ENCODE data around the gene HNRNPH2.
A peak's percentile ranks its signal among the peaks of the same experiment; 100 is the strongest.

HNRNPH2 gene

GRCh38 chrX:101449279-101449678 lies 41.3 kb downstream of the HNRNPH2 start:
- TF ChIP-seq CTCF (IDR thresholded peaks at IDR 0.05; ENCODE audit: low read depth, low read length, missing control alignments), result no peak
- H3K4me3 ChIP-seq (ENCODE audit: low read depth, low read length), result no peak overlapping the region
- in situ Hi-C loops (cut with HindIII; ENCODE audit: low sequenced_read_pairs), result no loop called here
- DNase-seq (ENCODE audit: low read depth), result no peak

GRCh38 chrX:101450085-101450484 lies 42.1 kb downstream of the HNRNPH2 start:
- no peak overlapping the region for H3K4me3 ChIP-seq (ENCODE audit: low read depth, low read length)
- no peak for TF ChIP-seq CTCF (IDR thresholded peaks at IDR 0.05; ENCODE audit: low read depth, low read length, missing control alignments)
- no peak for DNase-seq (ENCODE audit: low read depth)
- in situ Hi-C loops (cut with HindIII; ENCODE audit: low sequenced_read_pairs), result no loop called here

- H3K4me3 ChIP-seq (ENCODE audit: low read depth, low read length), result no peak overlapping the region
- no peak for TF ChIP-seq CTCF (IDR thresholded peaks at IDR 0.05; ENCODE audit: low read depth, low read length, missing control alignments)
- DNase-seq (ENCODE audit: low read depth), result no peak
- in situ Hi-C loops (cut with HindIII; ENCODE audit: low sequenced_read_pairs), result no loop called here
Observed at GRCh38 chrX:101450961-101451360, 42.9 kb downstream of the HNRNPH2 start.

GRCh38 chrX:101452056-101452455 lies 44.0 kb downstream of the HNRNPH2 start:
- no peak overlapping the region for H3K4me3 ChIP-seq (ENCODE audit: low read depth, low read length)
- DNase-seq (ENCODE audit: low read depth), result no peak
- no peak for TF ChIP-seq CTCF (IDR thresholded peaks at IDR 0.05; ENCODE audit: low read depth, low read length, missing control alignments)
- in situ Hi-C loops (cut with HindIII; ENCODE audit: low sequenced_read_pairs), result no loop called here

GRCh38 chrX:101460669-101461068 lies 52.6 kb downstream of the HNRNPH2 start:
- in situ Hi-C loops (cut with HindIII; ENCODE audit: low sequenced_read_pairs), result no loop called here
- no peak for DNase-seq (ENCODE audit: low read depth)
- no peak for TF ChIP-seq CTCF (IDR thresholded peaks at IDR 0.05; ENCODE audit: low read depth, low read length, missing control alignments)
- no peak overlapping the region for H3K4me3 ChIP-seq (ENCODE audit: low read depth, low read length)

- peak; percentile 45 for TF ChIP-seq CTCF (IDR thresholded peaks at IDR 0.05; ENCODE audit: low read depth, low read length, missing control alignments)
- no peak overlapping the region for H3K4me3 ChIP-seq (ENCODE audit: low read depth, low read length)
- no peak for DNase-seq (ENCODE audit: low read depth)
- in situ Hi-C loops (cut with HindIII; ENCODE audit: low sequenced_read_pairs), result no loop called here
Observed at GRCh38 chrX:101462892-101463291, 54.9 kb downstream of the HNRNPH2 start.

Measured in astrocyte of the cerebellum (primary cell).